Measurements from ENCODE around the gene EPM2A.

GRCh38 chr6:145681965-145682364, 53.4 kb downstream of the EPM2A start:
- TF ChIP-seq POLR2A (IDR thresholded peaks at IDR 0.05) (no peak), CTCF (IDR thresholded peaks at IDR 0.05) (no peak)
